ENCODE measurements around the gene C5orf52. TPM values are rescaled to one million over a fixed set of nuclear protein-coding genes. Genes with fewer than 3 reads are reported as not detected.
"Not testable (repeated sequence)": the region's sequence is repeated elsewhere in the genome, so short reads cannot be mapped to it uniquely, and the experiment has no call there.

C5orf52 gene
- total and polyA plus RNA-seq, 4 donors, result not detected

DNA sequence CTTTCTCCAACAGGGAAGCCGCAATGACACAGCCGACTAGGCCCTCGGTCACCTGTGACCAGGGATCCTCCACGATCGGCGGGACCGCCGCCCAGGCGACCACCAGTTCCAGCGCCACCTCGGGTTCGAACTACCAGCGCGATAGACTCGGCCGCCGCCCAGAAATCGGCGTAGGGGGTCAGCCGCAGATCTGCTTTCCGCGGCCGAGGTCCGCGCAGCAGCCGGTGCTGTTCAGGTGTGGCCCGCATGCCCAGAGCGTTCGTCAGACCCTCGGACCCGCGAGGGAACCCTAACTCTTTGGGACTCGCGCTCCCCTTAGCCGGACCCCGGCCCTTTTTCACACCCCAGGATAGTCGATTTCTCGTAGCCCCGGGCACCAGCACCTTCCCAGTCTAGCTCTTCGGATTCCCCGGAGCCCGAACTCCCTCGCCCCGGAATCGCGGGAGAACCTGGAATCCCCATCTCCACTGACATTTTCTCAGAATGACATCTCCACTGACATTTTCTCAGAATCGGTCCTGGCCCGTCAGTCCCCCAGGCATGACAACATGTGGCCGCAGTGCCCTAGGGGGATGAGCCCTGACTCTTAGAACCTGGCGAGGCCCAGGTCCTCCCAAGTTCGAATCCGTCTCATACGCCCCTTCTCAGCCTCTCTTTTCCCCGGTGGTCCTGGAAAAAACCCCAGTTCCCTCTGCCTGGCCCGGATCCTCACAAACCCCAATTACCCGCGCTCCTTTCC lies 428 bp downstream of the C5orf52 start:
- Histone ChIP-seq H3K4me1 (ENCODE audit: control insufficient read depth in 4 of 4, insufficient read depth in 4 of 4, low read length in 3 of 4) (peaks cover 2 to 12% (median 9%) of the 10 kb centered on the region in 4 donors), H3K27me3 (ENCODE audit: control insufficient read depth in 4 of 4, insufficient read depth in 4 of 4, low read length in 3 of 4) (no peaks in the 10 kb centered on the region), H3K36me3 (ENCODE audit: control insufficient read depth in 4 of 4, insufficient read depth in 3 of 4, low read depth in 1 of 4, low read length in 3 of 4) (no peaks in the 10 kb centered on the region), H3K9ac (ENCODE audit: low read depth in 1 of 2, low read length in 2 of 2) (no peak overlapping the region), H3K4me3 (ENCODE audit: low read depth in 1 of 3, low read length in 3 of 3) (peak overlapping the region in 2 of 3 donors; percentile 61 to 62), H3K27ac (ENCODE audit: low read depth in 1 of 2, low read length in 2 of 2) (no peak overlapping the region), H3K9me3 (ENCODE audit: control insufficient read depth in 4 of 4, low read length in 3 of 4) (no peaks in the 10 kb centered on the region)
- TF ChIP-seq RAD21 (IDR thresholded peaks at IDR 0.05) (no peak), YY1 (IDR thresholded peaks at IDR 0.05) (no peak), EGR1 (IDR thresholded peaks at IDR 0.05; ENCODE audit: low read depth in 2 of 2) (no peak), RXRA (IDR thresholded peaks at IDR 0.05) (no peak), GABPA (IDR thresholded peaks at IDR 0.05 in 1 of 2, conservative IDR thresholded peaks at IDR 0.05 in 1 of 2) (no peak)
- TF ChIP-seq, protein P1, sequence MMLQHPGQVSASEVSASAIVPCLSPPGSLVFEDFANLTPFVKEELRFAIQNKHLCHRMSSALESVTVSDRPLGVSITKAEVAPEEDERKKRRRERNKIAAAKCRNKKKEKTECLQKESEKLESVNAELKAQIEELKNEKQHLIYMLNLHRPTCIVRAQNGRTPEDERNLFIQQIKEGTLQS (IDR thresholded peaks at IDR 0.05), result no peak
- TF ChIP-seq, protein P2, sequence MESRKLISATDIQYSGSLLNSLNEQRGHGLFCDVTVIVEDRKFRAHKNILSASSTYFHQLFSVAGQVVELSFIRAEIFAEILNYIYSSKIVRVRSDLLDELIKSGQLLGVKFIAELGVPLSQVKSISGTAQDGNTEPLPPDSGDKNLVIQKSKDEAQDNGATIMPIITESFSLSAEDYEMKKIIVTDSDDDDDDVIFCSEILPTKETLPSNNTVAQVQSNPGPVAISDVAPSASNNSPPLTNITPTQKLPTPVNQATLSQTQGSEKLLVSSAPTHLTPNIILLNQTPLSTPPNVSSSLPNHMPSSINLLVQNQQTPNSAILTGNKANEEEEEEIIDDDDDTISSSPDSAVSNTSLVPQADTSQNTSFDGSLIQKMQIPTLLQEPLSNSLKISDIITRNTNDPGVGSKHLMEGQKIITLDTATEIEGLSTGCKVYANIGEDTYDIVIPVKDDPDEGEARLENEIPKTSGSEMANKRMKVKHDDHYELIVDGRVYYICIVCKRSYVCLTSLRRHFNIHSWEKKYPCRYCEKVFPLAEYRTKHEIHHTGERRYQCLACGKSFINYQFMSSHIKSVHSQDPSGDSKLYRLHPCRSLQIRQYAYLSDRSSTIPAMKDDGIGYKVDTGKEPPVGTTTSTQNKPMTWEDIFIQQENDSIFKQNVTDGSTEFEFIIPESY (IDR thresholded peaks at IDR 0.05), result no peak
- TF ChIP-seq, protein P3, sequence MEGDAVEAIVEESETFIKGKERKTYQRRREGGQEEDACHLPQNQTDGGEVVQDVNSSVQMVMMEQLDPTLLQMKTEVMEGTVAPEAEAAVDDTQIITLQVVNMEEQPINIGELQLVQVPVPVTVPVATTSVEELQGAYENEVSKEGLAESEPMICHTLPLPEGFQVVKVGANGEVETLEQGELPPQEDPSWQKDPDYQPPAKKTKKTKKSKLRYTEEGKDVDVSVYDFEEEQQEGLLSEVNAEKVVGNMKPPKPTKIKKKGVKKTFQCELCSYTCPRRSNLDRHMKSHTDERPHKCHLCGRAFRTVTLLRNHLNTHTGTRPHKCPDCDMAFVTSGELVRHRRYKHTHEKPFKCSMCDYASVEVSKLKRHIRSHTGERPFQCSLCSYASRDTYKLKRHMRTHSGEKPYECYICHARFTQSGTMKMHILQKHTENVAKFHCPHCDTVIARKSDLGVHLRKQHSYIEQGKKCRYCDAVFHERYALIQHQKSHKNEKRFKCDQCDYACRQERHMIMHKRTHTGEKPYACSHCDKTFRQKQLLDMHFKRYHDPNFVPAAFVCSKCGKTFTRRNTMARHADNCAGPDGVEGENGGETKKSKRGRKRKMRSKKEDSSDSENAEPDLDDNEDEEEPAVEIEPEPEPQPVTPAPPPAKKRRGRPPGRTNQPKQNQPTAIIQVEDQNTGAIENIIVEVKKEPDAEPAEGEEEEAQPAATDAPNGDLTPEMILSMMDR (IDR thresholded peaks at IDR 0.05; ENCODE audit: low read depth, low read length, missing input control), result no peak
- peak; percentile 30 for DNase-seq (ENCODE audit: low spot score)
- 31% methylated on average over 57 of the region's 57 CpGs for WGBS

DNA sequence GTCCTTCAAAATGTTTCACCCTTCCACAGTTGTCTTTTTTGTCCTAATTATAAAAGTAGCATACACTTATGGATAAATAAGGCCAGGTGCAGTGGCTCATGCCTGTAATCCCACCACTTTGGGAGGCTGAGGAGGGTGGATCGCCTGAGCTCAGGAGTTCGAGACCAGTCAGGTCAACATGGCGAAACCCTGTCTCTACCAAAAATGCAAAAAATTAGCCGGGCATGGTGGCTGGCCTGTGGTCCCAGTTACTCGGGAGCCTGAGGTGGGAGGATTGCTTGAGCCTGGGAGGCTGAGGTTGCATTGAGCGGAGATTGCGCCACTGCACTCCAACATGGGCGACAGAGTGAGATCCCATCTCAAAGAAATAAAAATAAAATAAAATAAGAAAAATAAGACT lies 1.6 kb downstream of the C5orf52 start:
- TF ChIP-seq EGR1 (IDR thresholded peaks at IDR 0.05; ENCODE audit: low read depth in 2 of 2) (no peak), GABPA (IDR thresholded peaks at IDR 0.05 in 1 of 2, conservative IDR thresholded peaks at IDR 0.05 in 1 of 2) (no peak), RAD21 (IDR thresholded peaks at IDR 0.05) (no peak), TAF1 (conservative IDR thresholded peaks at IDR 0.05) (no peak), RXRA (IDR thresholded peaks at IDR 0.05) (no peak), NR2F2 (IDR thresholded peaks at IDR 0.05) (no peak), JUND (IDR thresholded peaks at IDR 0.05) (no peak)
- TF ChIP-seq, protein P2 (IDR thresholded peaks at IDR 0.05), result no peak
- TF ChIP-seq, protein P4, sequence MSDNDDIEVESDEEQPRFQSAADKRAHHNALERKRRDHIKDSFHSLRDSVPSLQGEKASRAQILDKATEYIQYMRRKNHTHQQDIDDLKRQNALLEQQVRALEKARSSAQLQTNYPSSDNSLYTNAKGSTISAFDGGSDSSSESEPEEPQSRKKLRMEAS (IDR thresholded peaks at IDR 0.05), result no peak
- TF ChIP-seq, protein P3 (IDR thresholded peaks at IDR 0.05; ENCODE audit: low read depth, low read length, missing input control), result no peak
- no peaks in the 10 kb centered on the region for H3K36me3 ChIP-seq (ENCODE audit: control insufficient read depth in 4 of 4, insufficient read depth in 3 of 4, low read depth in 1 of 4, low read length in 3 of 4)

DNA sequence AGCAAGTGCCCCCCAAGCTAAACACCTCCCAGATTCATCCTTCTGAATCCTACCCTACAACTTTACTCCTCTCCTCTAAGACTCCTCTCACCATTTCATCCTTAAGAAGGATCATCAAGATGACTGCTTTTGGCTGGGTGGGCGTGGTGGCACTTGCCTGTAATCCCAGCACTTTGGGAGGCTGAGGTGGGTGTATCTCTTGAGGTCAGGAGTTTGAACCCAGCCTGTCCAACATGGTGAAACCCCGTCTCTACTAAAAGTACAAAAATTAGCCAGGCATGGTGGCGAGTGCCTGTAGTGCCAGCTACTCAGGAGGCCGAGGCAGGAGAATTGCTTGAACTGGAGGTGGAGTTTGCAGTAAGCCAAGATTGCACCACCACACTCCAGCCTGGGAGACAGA lies 3.0 kb downstream of the C5orf52 start:
- DNase-seq (ENCODE audit: low spot score); H3K9me3 ChIP-seq (ENCODE audit: control insufficient read depth in 4 of 4, low read length in 3 of 4); H3K4me3 ChIP-seq (ENCODE audit: low read depth in 1 of 3, low read length in 3 of 3); H3K36me3 ChIP-seq (ENCODE audit: control insufficient read depth in 4 of 4, insufficient read depth in 3 of 4, low read depth in 1 of 4, low read length in 3 of 4); H3K27ac ChIP-seq (ENCODE audit: low read depth in 1 of 2, low read length in 2 of 2); H3K27me3 ChIP-seq (ENCODE audit: control insufficient read depth in 4 of 4, insufficient read depth in 4 of 4, low read length in 3 of 4); H3K9ac ChIP-seq (ENCODE audit: low read depth in 1 of 2, low read length in 2 of 2): not testable (repeated sequence)
- WGBS, result 92% methylated on average over 4 of the region's 4 CpGs
- H3K4me1 ChIP-seq (ENCODE audit: control insufficient read depth in 4 of 4, insufficient read depth in 4 of 4, low read length in 3 of 4), result peaks cover 2 to 12% (median 9%) of the 10 kb centered on the region in 4 donors

More for the DNA sequence above, 1.6 kb downstream of the C5orf52 start:
- no peaks in the 10 kb centered on the region for H3K27me3 ChIP-seq (ENCODE audit: control insufficient read depth in 4 of 4, insufficient read depth in 4 of 4, low read length in 3 of 4)
- no peak overlapping the region for H3K27ac ChIP-seq (ENCODE audit: low read depth in 1 of 2, low read length in 2 of 2)
- H3K9ac ChIP-seq (ENCODE audit: low read depth in 1 of 2, low read length in 2 of 2), result no peak overlapping the region
- peaks cover 2 to 12% (median 9%) of the 10 kb centered on the region in 4 donors for H3K4me1 ChIP-seq (ENCODE audit: control insufficient read depth in 4 of 4, insufficient read depth in 4 of 4, low read length in 3 of 4)
- H3K9me3 ChIP-seq (ENCODE audit: control insufficient read depth in 4 of 4, low read length in 3 of 4), result no peaks in the 10 kb centered on the region
- H3K4me3 ChIP-seq (ENCODE audit: low read depth in 1 of 3, low read length in 3 of 3), result no peak overlapping the region
- DNase-seq (ENCODE audit: low spot score), result no peak
- WGBS, result 94% methylated on average over 8 of the region's 8 CpGs

All from liver (tissue), 9 donors.